ENCODE data around the gene KIAA1210.

KIAA1210 gene

GRCh38 chrX:119127650-119128049 lies at the start of gene KIAA1210:
TSS of gene KIAA1210 (minus strand) at chrX:119127812. CDS start at chrX:119123642, 4,170 bp downstream.
- TF ChIP-seq, protein P1, sequence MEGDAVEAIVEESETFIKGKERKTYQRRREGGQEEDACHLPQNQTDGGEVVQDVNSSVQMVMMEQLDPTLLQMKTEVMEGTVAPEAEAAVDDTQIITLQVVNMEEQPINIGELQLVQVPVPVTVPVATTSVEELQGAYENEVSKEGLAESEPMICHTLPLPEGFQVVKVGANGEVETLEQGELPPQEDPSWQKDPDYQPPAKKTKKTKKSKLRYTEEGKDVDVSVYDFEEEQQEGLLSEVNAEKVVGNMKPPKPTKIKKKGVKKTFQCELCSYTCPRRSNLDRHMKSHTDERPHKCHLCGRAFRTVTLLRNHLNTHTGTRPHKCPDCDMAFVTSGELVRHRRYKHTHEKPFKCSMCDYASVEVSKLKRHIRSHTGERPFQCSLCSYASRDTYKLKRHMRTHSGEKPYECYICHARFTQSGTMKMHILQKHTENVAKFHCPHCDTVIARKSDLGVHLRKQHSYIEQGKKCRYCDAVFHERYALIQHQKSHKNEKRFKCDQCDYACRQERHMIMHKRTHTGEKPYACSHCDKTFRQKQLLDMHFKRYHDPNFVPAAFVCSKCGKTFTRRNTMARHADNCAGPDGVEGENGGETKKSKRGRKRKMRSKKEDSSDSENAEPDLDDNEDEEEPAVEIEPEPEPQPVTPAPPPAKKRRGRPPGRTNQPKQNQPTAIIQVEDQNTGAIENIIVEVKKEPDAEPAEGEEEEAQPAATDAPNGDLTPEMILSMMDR (IDR thresholded peaks at IDR 0.05; ENCODE audit: extremely low read depth, missing control alignments), result no peak
- DNase-seq (ENCODE audit: low spot score), result no peak

DNA sequence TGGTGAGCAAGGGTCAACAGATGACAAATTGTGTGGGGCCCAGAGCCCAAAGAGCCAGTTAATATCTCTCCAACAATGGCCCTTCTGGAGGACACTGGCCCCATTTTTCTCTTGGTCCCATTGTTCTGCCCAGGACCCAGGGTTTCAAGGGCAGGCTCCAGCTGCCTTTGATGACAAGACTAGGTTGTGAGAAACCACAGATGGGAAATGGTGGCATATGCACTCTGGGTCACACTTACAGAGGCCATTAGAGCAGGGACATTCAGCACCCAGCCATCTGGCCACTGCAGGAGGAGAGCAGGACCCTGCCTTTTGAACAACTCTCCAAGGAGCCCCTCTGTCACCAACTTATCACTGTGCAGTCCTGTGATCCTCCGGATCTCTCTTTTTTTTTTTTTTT lies 49.7 kb upstream of the KIAA1210 start:
- no peak for DNase-seq (ENCODE audit: low spot score)
- TF ChIP-seq, protein P1 (IDR thresholded peaks at IDR 0.05; ENCODE audit: extremely low read depth, missing control alignments), result no peak

DNA sequence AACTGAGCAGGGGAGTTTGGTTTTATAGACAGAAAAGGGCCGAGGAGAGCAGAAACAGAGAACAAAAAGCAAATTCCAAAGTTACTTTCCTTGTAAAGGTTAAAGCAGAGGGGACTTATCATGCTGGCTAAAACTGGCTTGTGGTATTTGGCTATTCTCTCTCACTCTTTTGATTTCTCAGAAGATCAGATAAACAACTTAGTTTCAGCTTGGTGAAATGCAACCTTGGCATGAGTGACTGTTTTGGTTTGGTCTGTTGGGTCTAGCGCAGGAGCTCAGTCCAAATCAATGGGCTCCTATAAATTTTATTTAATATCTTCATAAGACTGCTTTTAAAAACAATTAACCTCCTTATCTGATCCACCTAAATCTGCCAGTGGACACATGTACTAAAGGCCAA lies 47.3 kb upstream of the KIAA1210 start:
- no peak for DNase-seq (ENCODE audit: low spot score)
- TF ChIP-seq, protein P1 (IDR thresholded peaks at IDR 0.05; ENCODE audit: extremely low read depth, missing control alignments), result no peak

DNA sequence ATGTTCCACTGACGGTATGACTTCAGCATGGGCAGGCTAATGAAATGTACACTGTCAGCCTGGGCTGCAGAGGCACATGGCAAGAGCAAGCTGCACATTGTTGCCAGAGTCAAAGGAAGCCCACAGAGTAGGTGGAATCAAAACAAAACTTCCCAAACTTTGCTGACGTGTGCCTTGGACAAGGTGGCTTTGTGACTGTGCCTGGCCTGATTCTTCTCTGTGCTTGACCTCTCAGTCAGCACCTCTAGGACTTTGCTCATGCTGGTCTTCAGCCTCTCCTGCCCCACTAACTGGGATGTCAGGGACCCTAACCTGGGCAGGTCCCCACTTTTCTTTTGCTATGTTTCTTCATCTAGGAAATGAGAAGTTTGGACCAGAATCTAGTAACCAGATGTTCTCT lies 40.5 kb upstream of the KIAA1210 start:
- TF ChIP-seq, protein P1 (IDR thresholded peaks at IDR 0.05; ENCODE audit: extremely low read depth, missing control alignments), result no peak
- no peak for DNase-seq (ENCODE audit: low spot score)

DNA sequence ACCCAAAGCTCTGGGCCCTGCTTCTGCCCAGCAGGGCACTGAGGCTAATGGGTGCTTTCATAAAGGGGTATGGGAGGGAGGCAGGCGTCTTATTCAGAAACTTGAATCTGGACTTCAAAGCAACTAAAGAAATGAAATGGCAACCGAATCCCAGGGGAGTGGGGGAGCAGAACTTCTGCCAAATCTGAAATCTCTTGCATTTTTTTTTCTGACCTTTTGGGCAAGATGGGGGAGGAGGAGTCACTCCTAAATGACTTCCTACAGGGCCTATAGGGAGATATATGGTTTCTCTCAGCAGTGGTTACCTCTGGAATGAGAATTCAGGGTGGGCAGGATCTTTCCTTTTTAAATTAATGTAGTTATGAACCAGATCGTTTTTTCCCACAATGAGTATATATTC lies 30.6 kb upstream of the KIAA1210 start:
- no peak for DNase-seq (ENCODE audit: low spot score)
- TF ChIP-seq, protein P1 (IDR thresholded peaks at IDR 0.05; ENCODE audit: extremely low read depth, missing control alignments), result no peak

- TF ChIP-seq, protein P1 (IDR thresholded peaks at IDR 0.05; ENCODE audit: extremely low read depth, missing control alignments), result no peak
- no peak for DNase-seq (ENCODE audit: low spot score)
Measured at GRCh38 chrX:119156241-119156640, 28.6 kb upstream of the KIAA1210 start.

GRCh38 chrX:119155416-119156035 lies 27.9 kb upstream of the KIAA1210 start:
- TF ChIP-seq, protein P1 (IDR thresholded peaks at IDR 0.05; ENCODE audit: extremely low read depth, missing control alignments), result no peak
- DNase-seq (ENCODE audit: low spot score), result no peak
